ENCODE results near the gene S1PR3.
A peak's percentile ranks its signal among the peaks of the same experiment; 100 is the strongest.

Gene S1PR3

GRCh38 chr9:88968799-88969198 lies 22.5 kb upstream of the S1PR3 start:
- DNase-seq (ENCODE audit: low read depth in 2 of 3, low spot score in 1 of 3): no peak

GRCh38 chr9:88969646-88970373 lies 21.5 kb upstream of the S1PR3 start:
- DNase-seq (ENCODE audit: low read depth in 2 of 3, low spot score in 1 of 3): no peak

- no peak for DNase-seq (ENCODE audit: low read depth in 2 of 3, low spot score in 1 of 3)
These were observed 19.9 kb upstream of the S1PR3 start for GRCh38 chr9:88971131-88971960.

- no peak for DNase-seq (ENCODE audit: low read depth in 2 of 3, low spot score in 1 of 3)
These were observed 18.9 kb upstream of the S1PR3 start for GRCh38 chr9:88972401-88972800.

- DNase-seq (ENCODE audit: low read depth in 2 of 3, low spot score in 1 of 3): no peak
These were observed 17.8 kb upstream of the S1PR3 start for GRCh38 chr9:88973281-88974045.

GRCh38 chr9:88974641-88975040 lies 16.6 kb upstream of the S1PR3 start:
- DNase-seq (ENCODE audit: low read depth in 2 of 3, low spot score in 1 of 3): no peak

- DNase-seq (ENCODE audit: low read depth in 2 of 3, low spot score in 1 of 3): no peak
These were observed 15.0 kb upstream of the S1PR3 start for GRCh38 chr9:88975966-88976889.

- DNase-seq (ENCODE audit: low read depth in 2 of 3, low spot score in 1 of 3): no peak
These were observed 14.4 kb upstream of the S1PR3 start for GRCh38 chr9:88976890-88977257.

- no peak for DNase-seq (ENCODE audit: low read depth in 2 of 3, low spot score in 1 of 3)
These were observed 13.2 kb upstream of the S1PR3 start for GRCh38 chr9:88978034-88978433.

GRCh38 chr9:88979021-88979420 lies 12.2 kb upstream of the S1PR3 start:
- DNase-seq (ENCODE audit: low read depth in 2 of 3, low spot score in 1 of 3): no peak

- no peak for DNase-seq (ENCODE audit: low read depth in 2 of 3, low spot score in 1 of 3)
These were observed 11.5 kb upstream of the S1PR3 start for GRCh38 chr9:88979791-88980190.

GRCh38 chr9:88980740-88981203 lies 10.5 kb upstream of the S1PR3 start:
- DNase-seq (ENCODE audit: low read depth in 2 of 3, low spot score in 1 of 3): no peak

- no peak for DNase-seq (ENCODE audit: low read depth in 2 of 3, low spot score in 1 of 3)
These were observed 7.3 kb upstream of the S1PR3 start for GRCh38 chr9:88983865-88984542.

- DNase-seq (ENCODE audit: low read depth in 2 of 3, low spot score in 1 of 3): no peak
These were observed 6.8 kb upstream of the S1PR3 start for GRCh38 chr9:88984543-88984883.

GRCh38 chr9:88985616-88986015 lies 5.7 kb upstream of the S1PR3 start:
- DNase-seq (ENCODE audit: low read depth in 2 of 3, low spot score in 1 of 3): no peak

GRCh38 chr9:88986776-88987175 lies 4.5 kb upstream of the S1PR3 start:
- no peak for DNase-seq (ENCODE audit: low read depth in 2 of 3, low spot score in 1 of 3)

GRCh38 chr9:88987661-88988060 lies 3.6 kb upstream of the S1PR3 start:
- DNase-seq (ENCODE audit: low read depth in 2 of 3, low spot score in 1 of 3): no peak

GRCh38 chr9:88988796-88989641 lies 2.2 kb upstream of the S1PR3 start:
- DNase-seq (ENCODE audit: low read depth in 2 of 3, low spot score in 1 of 3): peak in 1 of 3 donors; percentile 21

- no peak for DNase-seq (ENCODE audit: low read depth in 2 of 3, low spot score in 1 of 3)
These were observed 1.1 kb upstream of the S1PR3 start for GRCh38 chr9:88990041-88990728.

All from stimulated activated CD4-positive, alpha-beta T cell treated with anti-CD3 and anti-CD28 coated beads, Interleukin-12 subunit alpha, Interleukin-12 subunit beta, amount 100 ng/mL, for 48 hours (primary cell).